Spinal cord (tissue), 10 donors: ENCODE data around the gene USP31. TPM values are rescaled to one million over a fixed set of nuclear protein-coding genes. Genes with fewer than 3 reads are reported as not detected.

ENCODE experiments used
- DNase-seq, 6 donors: peaks; one replicate each; pipeline versions ENCODE4 v3.0.0 to v3.0.0-alpha.2; 2013 to 2015; ENCODE audit warnings: low spot score in 6 of 6, low read depth in 4 of 6
- H3K27ac ChIP-seq: one replicate; pipeline ENCODE4 v1.5.1; 2013; ENCODE audit warnings: low read depth, low read length, control low read depth
- H3K27me3 ChIP-seq: one replicate; pipeline ENCODE4 v1.6.1; 2013; ENCODE audit warnings: low read length; ENCODE audit not compliant: control insufficient read depth, insufficient read depth
- H3K36me3 ChIP-seq: one replicate; pipeline ENCODE4 v1.6.1; 2013; ENCODE audit warnings: low read length; ENCODE audit not compliant: control insufficient read depth, insufficient read depth
- H3K4me1 ChIP-seq: one replicate; pipeline ENCODE4 v1.6.1; 2013; ENCODE audit warnings: low read length; ENCODE audit not compliant: control insufficient read depth, insufficient read depth
- H3K4me3 ChIP-seq: one replicate; pipeline ENCODE4 v1.5.1; 2013; ENCODE audit warnings: low read depth, low read length, control low read depth
- H3K9me3 ChIP-seq: one replicate; pipeline ENCODE4 v1.6.1; 2013; ENCODE audit warnings: low read length; ENCODE audit not compliant: control insufficient read depth, insufficient read depth
- WGBS: methylation state at CpG from one replicate; pipeline ENCODE4 v1.1.5; 2013; ENCODE audit warnings: missing lambda C conversion rate; ENCODE audit not compliant: insufficient coverage; 5-methylcytosine and 5-hydroxymethylcytosine counted together
- polyA plus RNA-seq, 2 donors: library from polyadenylated mRNA; unstranded; fragments of 120-200 nt; gene quantifications; one replicate each; pipeline ENCODE4 v1.2.1, GENCODE V29; 2013; ENCODE audit not compliant: insufficient read length in 2 of 2
- total RNA-seq, 2 donors: library from RNA; depleted of rRNA in 1 of 2; stranded (reverse); fragments of 120-200 nt in 1 of 2; fragments of >200 nt in 1 of 2; gene quantifications; one replicate each; pipeline versions ENCODE4 v1.2.3 to v1.2.4, GENCODE V29; 2013 to 2014
- donor health status: healthy.

The USP31 gene
- total and polyA plus RNA-seq, 4 donors: 10.7 to 22.5 (median 12.6) TPM

- peak within 1 kb of the TSS; percentile 24 for H3K4me3 ChIP-seq
Measured at GRCh38 chr16:23182679-23183542, 33.7 kb upstream of the USP31 start, which contains the start of gene SCNN1G. TSS of gene SCNN1G (plus strand) at chr16:23182745. CDS start at chr16:23186272, 3,527 bp downstream.

GRCh38 chr16:23182206-23182678, 33.0 kb upstream of the USP31 start:
- H3K27me3 ChIP-seq: peaks cover 17% of the 10 kb centered on the region
- 3% methylated on average over 33 of the region's 33 CpGs for WGBS

More at GRCh38 chr16:23182679-23183542, 33.7 kb upstream of the USP31 start, which contains the start of gene SCNN1G:
- under 1% methylated on average over 67 of the region's 71 CpGs for WGBS
- Histone ChIP-seq H3K27ac (no peak within 1 kb of the TSS), H3K9me3 (no peaks in the 10 kb centered on the region), H3K27me3 (peaks cover 17% of the 10 kb centered on the region), H3K4me1 (peaks cover 13% of the 10 kb centered on the region), H3K36me3 (no peaks in the 10 kb centered on the region)
- peak in 1 of 6 donors; percentile 34 for DNase-seq

GRCh38 chr16:23181506-23181905, 32.3 kb upstream of the USP31 start:
- H3K27me3 ChIP-seq: peaks cover 17% of the 10 kb centered on the region
- no peaks in the 10 kb centered on the region for H3K9me3 ChIP-seq
- H3K4me3 ChIP-seq: no peak overlapping the region
- H3K4me1 ChIP-seq: peaks cover 13% of the 10 kb centered on the region
- no peaks in the 10 kb centered on the region for H3K36me3 ChIP-seq
- WGBS: 96% methylated on average over 4 of the region's 4 CpGs
- DNase-seq: no peak
- no peak overlapping the region for H3K27ac ChIP-seq

More at GRCh38 chr16:23182206-23182678, 33.0 kb upstream of the USP31 start:
- Histone ChIP-seq H3K9me3 (no peaks in the 10 kb centered on the region), H3K4me3 (peak overlapping the region; percentile 24), H3K36me3 (no peaks in the 10 kb centered on the region), H3K4me1 (peaks cover 13% of the 10 kb centered on the region), H3K27ac (no peak overlapping the region)
- DNase-seq: peak; percentile 13 to 81 (median 26)

DNA sequence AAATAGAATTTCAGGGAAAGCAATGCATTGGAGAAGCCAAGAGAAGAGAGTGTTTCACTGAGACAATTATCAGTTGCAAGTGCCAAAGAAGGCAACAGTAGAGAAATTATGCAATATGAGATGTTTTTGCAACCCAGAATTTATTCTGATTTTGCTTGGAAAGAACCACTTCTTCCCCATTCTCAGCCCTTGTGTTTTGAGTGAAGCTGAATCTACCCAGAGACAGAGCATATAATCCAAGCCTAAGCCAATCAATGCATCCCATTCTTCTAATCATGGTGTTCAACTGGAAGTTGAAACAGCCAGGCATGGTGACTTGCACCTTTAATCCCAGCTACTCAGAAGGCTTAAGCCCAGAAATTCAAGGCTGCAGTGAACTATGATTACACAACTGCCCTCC, 26.4 kb upstream of the USP31 start:
- H3K36me3 ChIP-seq: no peaks in the 10 kb centered on the region
- H3K4me1 ChIP-seq: no peaks in the 10 kb centered on the region
- no peak overlapping the region for H3K4me3 ChIP-seq
- H3K27me3 ChIP-seq: no peaks in the 10 kb centered on the region
- H3K9me3 ChIP-seq: no peaks in the 10 kb centered on the region
- DNase-seq: no peak
- no peak overlapping the region for H3K27ac ChIP-seq

DNA sequence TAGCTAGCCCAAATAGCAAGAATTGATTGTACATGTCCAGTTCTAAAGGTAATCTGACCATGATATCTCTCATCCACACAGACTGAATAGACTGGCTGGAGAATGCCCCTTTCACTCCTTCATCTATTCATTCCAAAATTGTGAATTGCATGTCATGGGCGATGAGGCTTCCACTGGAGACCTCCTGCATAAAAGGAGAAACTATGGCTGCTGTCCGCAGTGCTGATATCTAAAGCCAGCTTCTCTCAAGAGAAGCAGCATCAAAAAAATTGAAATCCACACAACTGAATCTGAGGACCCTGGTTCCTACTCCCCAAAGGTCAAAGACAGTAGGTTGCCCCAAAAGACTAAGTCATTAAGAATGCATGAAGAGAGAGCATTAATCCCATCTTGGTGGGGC, 25.4 kb upstream of the USP31 start:
- Histone ChIP-seq H3K4me3 (no peak overlapping the region), H3K27ac (no peak overlapping the region), H3K9me3 (no peaks in the 10 kb centered on the region), H3K4me1 (no peaks in the 10 kb centered on the region), H3K36me3 (no peaks in the 10 kb centered on the region), H3K27me3 (no peaks in the 10 kb centered on the region)
- DNase-seq: no peak
- 17% methylated on average over 1 of the region's 2 CpGs for WGBS

GRCh38 chr16:23172994-23173393, 23.7 kb upstream of the USP31 start:
- no peaks in the 10 kb centered on the region for H3K4me1 ChIP-seq
- peak in 1 of 6 donors; percentile 47 for DNase-seq
- H3K27ac ChIP-seq: no peak overlapping the region
- H3K27me3 ChIP-seq: no peaks in the 10 kb centered on the region
- H3K4me3 ChIP-seq: no peak overlapping the region
- H3K9me3 ChIP-seq: no peaks in the 10 kb centered on the region
- no CpG with 5 or more reads among the region's 3 CpGs for WGBS
- no peaks in the 10 kb centered on the region for H3K36me3 ChIP-seq

GRCh38 chr16:23172583-23172982, 23.3 kb upstream of the USP31 start:
- Histone ChIP-seq H3K27ac (no peak overlapping the region), H3K9me3 (no peaks in the 10 kb centered on the region), H3K4me3 (no peak overlapping the region), H3K27me3 (no peaks in the 10 kb centered on the region), H3K36me3 (no peaks in the 10 kb centered on the region), H3K4me1 (no peaks in the 10 kb centered on the region)
- no peak for DNase-seq
- 34% methylated on average over 5 of the region's 7 CpGs for WGBS

DNA sequence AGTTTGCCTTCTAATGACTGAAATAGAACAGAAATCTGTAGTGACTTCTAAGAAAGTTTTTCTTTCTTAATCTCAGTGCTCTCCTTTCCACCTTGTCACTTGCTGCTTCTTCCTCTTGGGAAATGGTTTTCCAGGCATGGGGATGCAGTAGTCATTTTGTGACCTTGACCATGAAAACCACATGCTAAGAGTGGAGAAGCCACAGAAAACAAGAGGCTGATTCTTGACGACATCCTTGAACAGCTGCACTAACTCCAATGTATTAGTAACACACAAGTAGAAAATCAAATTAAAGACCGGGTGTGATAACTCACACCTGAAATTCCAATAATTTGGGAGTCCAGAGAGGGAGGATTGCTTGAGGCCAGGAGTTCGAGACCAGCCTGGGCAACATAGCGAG, 15.5 kb upstream of the USP31 start:
- H3K27me3 ChIP-seq: no peaks in the 10 kb centered on the region
- no peaks in the 10 kb centered on the region for H3K9me3 ChIP-seq
- DNase-seq: no peak
- no peak overlapping the region for H3K4me3 ChIP-seq
- WGBS: no CpG with 5 or more reads among the region's 4 CpGs
- H3K4me1 ChIP-seq: no peaks in the 10 kb centered on the region
- H3K36me3 ChIP-seq: no peaks in the 10 kb centered on the region
- no peak overlapping the region for H3K27ac ChIP-seq

DNA sequence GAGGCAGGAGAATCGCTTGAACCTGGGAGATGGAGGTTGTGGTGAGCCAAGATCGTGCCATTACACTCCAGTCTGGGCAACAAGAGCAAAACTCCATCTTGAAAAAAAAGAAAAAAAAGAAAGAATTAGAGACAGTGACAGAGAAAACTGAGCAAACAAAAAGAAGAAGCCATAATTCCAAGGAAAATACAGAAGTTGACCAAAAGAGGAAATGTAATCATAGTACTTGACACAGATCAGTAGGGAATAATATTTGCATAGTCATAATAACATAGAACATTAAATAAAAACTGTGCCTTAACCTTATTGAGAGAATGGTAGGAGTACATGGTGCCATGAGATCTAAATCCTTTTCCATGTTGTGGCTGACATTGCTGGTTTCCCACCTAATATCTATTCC, 14.7 kb upstream of the USP31 start:
- no peak for DNase-seq
- Histone ChIP-seq H3K9me3 (no peaks in the 10 kb centered on the region), H3K27ac (no peak overlapping the region), H3K27me3 (no peaks in the 10 kb centered on the region), H3K36me3 (no peaks in the 10 kb centered on the region), H3K4me1 (no peaks in the 10 kb centered on the region), H3K4me3 (no peak overlapping the region)
- 100% methylated on average over 1 of the region's 2 CpGs for WGBS

DNA sequence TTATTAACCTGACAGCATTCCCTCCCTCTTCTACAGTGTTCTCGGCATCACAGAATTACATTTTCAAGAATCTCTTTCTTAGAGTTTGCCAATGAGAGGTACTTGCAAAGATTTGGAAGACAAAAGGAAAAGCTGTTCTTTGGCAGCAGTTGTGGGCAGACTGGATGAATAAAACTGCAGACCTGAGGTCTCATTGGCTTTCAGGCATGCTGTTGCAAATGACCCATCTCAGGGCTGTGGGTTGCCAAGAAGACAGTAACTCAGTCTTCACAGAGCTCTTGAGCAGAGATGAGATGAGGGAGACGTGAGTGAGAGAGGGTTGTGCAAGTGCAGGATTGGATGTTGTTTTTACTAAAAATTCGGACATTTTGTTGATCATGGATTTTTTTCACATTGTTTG, 11.3 kb upstream of the USP31 start:
- H3K4me3 ChIP-seq: no peak overlapping the region
- 23% methylated on average over 1 of the region's 3 CpGs for WGBS
- H3K36me3 ChIP-seq: no peaks in the 10 kb centered on the region
- no peaks in the 10 kb centered on the region for H3K4me1 ChIP-seq
- no peaks in the 10 kb centered on the region for H3K27me3 ChIP-seq
- H3K27ac ChIP-seq: no peak overlapping the region
- H3K9me3 ChIP-seq: no peaks in the 10 kb centered on the region
- DNase-seq: peak in 2 of 6 donors; percentile 18 to 41
